HG02588 (cell line): ENCODE data around the gene KLHL33.

ENCODE experiments used
- ATAC-seq: cut with Tn5 transposase; IDR thresholded peaks from one replicate; pipeline ENCODE4 v1.9.1; 2021; ENCODE audit warnings: mild to moderate bottlenecking, moderate library complexity; ENCODE audit not compliant: unreplicated experiment

KLHL33 gene, protein sequence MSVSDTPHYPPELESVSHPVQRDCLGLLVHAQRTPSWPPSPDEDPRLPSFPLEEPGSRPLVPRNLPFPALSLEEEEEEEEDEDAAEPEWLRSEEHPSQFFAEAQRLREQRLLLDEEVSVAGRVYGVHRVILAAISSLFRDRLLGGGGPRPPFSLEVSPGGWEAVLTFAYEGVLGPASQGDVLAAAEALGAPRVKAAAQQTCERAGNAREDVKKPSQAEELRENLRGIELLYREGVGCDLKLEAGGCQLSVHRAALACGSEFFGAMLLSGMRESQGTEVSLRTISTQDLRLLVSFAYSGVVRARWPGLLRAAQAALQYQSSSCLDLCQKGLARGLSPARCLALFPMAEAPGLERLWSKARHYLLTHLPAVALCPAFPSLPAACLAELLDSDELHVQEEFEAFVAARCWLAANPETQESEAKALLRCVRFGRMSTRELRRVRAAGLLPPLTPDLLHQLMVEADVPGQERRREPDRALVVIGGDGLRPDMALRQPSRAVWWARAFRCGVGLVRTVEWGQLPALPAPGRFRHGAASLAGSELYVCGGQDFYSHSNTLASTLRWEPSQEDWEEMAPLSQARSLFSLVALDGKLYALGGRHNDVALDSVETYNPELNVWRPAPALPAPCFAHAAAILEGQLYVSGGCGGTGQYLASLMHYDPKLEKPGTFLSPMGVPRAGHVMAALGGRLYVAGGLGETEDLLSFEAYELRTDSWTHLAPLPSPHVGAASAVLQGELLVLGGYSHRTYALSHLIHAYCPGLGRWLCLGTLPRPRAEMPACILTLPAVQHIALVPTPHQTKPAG

DNA sequence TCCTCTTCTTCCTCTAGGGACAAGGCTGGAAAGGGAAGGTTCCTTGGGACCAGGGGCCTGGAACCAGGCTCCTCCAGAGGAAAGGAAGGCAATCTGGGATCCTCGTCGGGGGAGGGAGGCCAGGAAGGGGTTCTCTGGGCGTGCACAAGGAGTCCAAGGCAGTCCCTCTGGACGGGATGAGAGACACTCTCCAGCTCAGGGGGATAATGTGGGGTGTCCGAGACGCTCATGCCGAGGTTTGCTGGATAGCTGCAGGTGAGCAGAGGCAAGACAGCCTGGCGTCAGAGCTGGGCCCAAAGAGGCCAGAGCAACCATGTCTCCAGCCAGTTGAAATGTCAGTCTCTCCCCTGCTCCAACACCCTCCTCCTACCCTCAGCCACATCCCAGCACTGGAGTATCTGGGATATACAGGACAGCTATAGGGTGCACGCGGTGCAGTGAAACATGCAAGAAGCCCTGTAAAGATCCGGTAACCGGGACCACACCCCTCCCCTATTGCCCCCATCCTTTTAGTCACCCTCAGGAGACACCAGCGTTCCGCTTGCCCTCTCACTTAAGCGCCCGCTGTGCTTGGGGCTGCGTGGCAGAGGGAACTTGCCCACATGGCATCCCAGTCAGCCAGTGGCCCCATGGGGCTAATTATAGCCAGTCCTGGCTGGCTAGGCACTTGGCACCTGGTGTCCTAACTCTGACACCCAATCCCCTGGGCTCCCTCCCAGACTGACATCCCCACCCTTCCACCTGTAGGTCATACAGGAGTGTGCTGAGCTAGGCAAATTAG lies at the start of gene KLHL33:
Gene KLHL33, minus strand, starts transcription at position 585 of the 781 bp plus-strand sequence. Its CDS starts 355 bp downstream, at position 230.
- ATAC-seq = no peak

DNA sequence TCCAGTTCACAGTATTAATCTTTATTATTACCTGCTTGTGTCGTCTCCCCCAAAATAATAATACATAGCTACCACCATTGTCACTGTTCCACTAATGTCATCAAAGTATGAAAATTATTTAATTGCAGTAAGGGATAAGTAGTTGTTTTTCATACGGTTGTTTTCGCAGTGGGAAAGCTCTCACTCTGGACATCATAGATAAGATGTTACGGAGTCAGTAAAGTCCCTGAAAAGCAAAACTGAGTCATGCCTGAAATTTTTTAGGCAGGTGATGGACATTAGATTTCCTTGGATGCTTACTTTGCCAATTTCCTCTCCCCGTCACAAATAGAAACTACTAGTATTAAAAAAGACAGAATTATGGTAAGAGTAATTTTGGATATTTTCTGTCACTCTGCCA lies 46.4 kb upstream of the KLHL33 start:
- ATAC-seq = no peak

DNA sequence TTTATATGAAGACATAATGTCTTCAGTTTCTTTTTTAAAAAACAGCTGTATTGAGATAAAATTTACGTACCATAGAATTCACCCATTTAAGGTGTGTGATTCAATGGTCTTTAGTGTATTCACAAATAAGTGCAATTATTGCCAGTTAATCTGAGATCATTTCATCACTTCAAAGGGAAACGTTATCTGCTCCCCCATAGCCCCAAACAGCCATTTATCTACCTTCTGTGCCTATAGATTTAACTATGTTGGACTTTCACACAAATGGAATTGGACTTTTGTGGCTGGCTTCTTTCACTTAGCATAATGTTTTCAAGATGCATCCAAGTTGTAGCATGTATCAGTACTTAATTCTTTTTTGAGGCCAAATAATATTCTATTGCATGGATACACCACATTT lies 42.9 kb upstream of the KLHL33 start:
- ATAC-seq = no peak

DNA sequence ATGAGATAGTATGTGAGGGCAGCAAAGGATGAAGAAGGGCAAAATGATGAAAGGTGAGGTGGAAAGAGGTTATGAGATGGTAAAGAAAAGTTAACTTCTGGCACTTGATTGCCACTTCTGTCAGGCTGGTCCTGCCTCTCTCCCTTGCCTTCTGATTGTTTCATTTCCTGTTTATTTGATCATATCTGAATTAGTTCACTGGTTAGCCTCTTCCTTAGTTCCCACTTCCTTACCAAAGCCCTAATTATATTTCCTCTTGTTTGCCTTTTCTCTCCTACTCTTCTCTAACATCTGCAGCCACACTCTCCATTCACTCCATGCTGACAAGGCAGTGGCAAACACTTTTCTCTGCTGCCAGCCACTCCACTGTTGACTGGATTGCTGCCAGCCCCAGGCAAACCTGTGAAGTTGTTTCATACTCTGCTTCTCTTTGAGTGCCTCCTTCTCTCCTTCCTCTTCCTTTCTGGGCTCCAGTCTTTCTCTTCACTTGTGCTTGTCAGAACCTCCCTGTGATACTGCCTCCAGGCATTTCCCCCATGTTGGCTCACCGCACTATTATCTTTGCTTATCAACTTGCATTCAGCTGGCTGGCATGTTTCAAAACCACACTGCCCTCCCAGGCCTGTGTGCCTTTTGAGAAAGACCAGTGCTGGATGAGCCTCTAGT lies 41.4 kb upstream of the KLHL33 start:
- ATAC-seq = no peak

DNA sequence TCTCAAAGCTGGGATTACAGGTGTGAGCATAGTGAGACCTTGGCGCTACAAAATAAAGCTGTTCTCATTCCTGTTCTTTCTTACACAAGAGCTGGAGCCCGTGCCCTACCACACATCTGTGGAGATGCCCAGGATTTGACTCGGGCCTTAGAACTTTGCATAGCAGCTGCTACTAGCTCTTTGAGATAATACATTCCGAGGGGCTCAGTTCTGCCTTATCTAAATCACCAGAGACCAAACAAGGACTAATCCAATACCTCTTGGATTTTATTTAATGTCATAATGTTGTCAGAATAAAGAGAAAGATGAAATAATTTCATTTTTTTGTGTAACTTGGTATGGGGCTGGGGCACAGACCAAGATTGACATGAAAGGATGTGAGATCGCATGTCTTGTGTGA lies 40.8 kb upstream of the KLHL33 start:
- ATAC-seq = no peak

DNA sequence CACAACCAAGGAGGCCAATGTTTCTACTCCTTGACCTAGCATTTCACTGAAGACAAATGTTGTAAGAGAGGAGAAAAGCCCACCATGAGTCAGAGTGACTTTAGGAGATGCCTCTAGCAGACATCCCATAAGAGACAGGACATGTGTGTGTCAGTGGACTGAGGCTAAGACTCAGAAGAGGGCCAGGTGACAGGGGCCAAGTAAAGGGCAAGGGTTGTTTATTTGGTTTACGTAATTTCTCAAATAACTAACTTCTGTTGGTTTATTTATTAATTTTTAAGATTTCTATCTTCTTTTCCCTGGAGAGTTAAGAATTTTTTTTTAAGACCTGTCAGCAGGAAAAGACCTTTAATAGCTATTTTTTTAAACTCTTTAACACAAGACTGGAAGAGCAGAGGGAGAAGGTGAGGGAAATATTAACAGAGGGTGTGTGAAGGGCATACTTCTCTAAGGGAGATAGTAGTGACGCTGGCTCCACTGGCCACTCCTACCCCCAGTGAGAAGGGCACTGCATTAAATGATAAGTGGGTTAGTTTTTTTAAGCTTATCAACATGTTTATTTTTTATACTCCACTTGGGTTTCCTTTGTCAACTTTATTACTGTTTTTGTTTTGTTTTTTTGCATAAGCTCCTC lies 36.7 kb upstream of the KLHL33 start:
- ATAC-seq = no peak

DNA sequence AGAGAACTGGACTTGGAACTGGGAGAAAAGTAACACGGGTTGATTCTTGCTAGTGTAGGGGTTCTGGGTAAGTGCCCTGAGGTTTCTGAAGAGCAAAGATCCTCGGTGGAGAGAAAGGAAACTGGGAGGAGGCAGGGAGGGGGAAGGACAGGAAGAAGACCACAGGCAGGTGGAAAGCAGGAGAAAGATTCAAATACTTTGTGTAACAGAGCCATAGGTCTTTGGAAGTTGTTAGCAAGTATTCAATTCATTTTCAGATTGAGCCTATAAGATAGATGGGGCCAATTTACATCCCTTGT lies 34.6 kb upstream of the KLHL33 start:
- no peak for ATAC-seq

DNA sequence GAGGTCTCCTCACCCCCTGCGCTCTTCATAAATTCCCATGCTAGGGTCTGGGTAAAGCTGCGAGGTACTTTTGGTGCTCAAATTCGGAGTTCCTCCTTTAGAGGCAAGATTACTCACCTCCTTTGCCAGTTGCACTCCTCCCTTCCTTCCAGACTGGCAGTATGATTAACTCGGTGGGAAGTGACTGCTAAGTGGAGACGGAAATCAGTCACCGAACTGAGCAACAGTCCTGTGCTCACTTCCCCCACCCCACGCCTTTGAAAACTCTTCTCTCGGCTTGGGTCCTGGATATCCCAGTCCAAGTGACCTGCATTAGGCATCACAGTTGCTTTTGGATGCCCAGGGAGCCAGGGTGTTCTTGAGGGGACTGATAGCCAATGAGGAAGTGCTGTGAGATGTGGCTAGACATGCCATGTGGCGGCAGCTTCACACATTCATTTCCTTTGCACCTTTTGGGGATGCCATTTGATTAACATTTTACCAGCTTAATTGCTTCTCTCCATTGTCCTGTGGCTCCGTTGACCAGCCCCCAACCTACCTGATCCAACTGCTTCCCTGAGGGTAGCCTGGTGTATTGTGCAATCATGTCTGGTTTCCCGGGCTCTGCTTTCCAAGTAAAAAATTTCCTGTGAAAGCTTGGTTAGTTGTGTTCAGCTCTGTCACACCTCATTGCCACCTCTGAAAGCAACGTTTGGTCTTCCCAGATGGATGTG lies 34.1 kb upstream of the KLHL33 start:
- peak; percentile 36 for ATAC-seq

DNA sequence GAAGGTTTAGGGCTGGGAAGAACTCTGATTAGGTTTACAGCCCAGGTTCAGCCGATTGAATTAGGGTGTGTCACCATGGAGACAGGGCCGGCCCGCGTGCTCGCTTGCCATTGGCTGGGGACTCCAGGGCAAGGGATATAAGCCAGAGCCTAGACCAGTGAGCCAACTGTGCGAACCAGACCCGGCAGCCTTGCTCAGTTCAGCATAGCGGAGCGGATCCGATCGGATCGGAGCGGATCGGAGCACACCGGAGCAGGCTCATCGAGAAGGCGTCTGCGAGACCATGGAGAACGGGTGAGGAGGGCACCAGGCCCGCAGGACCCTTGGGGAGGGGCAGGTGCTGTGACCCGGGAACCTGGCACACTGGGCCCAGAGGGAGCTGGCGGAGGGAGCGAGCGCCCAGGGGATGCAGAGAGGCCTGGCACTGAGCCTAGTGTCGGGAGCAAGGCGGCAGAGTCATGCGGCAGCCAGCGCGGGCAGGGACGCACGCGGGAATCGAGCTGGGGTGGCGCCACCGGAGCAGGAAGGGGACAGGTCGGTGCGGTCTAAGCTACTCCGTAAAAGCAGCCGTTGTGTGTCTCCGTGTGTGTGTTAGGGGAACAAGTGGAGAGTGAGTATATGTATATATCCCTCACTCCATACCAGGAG lies 33.4 kb upstream of the KLHL33 start, which contains the start of gene PNP:
Gene PNP, plus strand, starts transcription at position 165 of the 648 bp plus-strand sequence. Its CDS starts 119 bp downstream, at position 284.
- ATAC-seq = peak; percentile 96

DNA sequence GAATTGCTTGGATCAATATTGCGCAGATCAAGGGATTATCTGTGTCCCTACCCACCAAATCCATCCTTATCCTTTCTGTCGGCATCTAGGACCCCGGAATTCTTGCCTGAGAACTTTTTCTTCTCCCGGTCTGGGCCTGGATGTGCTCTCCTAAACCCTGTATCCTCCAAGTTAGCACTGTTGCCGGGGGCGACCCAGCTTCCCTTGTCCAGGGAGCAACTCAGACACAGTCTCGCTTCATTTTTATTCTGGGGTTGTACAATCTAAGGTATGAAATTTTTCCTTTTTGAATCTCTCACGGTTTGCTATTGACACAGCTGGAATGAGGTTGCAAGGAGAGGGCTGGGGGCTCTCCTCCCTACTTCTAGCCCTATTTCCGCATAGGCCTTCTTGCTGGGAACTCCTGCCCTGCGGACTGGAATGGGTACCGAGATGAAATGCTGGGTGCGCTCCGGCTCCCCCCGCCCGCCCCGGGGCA lies 32.8 kb upstream of the KLHL33 start:
- no peak for ATAC-seq

DNA sequence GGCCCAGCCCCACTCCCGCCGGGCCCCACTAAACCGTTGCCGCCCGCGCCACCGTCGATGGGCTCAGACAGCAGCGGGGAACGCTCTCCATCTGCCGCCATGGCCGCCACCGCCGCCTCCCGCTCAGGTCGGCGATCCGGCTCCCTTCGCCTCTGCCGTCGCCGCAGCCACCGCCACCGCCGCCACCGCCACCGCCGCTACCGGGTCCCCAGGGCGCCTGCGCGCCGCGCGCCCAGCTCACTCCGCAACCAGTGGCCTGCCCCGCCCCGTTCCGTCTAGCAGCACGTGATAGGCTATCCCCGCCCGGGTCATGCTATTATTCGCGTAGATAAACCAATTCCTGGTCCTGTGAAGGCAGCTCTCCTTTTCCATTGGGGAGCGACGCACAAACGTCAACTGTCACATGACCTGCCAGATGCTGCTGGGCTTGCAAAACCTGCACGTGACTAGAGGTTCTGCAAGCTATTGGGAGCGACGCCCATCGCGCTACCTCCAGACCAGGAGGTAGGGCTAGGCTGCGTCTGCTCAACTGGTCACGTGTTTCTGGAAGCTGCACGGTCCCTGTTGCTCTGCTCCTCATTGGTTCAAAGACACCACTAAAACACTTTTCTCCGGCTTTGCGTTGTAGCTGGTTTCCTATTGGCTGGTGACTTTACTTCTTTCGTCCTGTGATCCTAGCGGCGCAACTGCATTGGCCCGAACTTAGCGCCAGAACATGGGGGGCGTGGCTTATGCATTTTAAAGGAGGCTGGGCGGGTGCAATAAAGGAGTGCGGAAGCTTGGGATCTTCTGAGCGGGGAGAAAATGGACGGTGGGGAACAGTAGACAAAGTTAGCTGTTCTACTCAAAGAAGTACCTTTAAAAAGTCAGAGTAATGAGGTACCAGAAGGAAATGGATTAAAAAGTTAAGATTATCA lies 25.5 kb upstream of the KLHL33 start, which contains the start of gene PIP4P1:
Gene PIP4P1, minus strand, starts transcription at position 210 of the 917 bp plus-strand sequence. Its CDS starts 109 bp downstream, at position 101.
- peak; percentile 91 for ATAC-seq

DNA sequence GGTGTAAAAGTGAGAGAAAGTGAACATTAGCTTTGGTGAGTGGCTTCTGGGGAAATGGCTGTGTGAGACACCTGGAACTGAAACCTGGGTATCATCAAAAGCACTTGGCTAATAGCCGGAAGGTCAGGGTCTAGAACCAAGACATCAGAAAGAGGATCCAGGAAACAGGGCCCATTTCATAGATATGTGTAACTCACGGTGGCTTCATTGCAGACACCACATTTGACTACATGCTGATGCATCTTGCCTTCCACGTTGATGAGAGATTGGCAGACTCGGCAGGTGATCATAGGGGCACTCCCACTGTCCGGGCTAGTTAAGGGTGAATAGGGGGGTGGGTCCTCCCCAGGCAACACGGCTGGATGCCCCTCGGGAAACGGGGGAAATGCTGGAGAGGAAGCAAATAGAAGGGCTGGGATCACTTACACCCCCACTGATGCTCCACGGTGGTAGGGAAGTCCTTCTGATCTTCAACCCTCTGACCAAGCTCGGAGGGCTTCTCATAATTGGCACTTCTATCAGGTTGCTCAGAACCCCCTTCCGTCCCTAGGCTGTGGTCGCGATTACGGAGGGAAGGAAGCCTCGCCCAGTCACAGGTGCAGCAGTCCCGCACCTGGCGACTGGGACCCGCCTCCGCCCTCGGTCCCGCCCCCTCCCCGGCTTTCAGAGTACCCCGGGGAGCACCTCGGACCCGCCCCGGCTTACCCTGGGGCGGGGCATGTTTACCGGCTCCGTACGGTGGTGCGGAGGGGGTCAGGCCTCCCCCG lies 24.7 kb upstream of the KLHL33 start:
- ATAC-seq = peak; percentile 12

DNA sequence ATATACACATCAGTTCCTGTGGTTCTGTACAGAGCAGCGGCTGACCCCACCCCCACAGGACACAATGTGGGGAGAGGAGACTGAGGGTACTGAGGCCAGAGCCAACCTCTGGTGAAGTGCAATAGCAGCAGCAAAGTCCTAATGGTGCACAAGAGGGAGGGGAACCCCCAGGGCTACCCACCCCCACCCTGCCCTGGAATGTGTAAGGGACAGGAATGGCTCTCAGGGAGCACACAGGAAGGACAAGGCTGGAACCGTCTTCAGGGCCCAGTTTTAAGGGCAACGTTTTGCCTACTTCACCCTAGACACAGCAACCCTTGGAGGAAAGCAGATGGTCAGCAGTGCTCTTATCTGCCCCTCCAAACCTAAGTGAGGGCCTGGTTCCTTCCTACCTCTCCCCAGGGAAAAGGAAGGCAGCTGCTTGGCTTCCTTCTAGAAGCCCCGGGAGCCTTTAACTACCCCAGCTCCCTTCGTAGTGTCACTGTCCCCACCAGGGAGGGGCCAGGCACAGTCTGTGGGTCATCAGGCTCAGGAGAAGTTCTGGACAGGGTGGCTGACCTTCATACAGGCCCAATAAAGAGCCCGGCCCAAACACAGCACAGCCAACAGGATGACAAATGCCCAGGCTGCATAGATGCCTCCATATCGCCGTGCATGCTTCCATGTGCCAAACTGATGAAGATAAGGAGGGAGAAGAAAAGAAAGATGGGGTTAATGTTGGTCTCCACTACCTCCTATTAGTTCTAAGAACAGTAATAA lies 22.2 kb upstream of the KLHL33 start:
- ATAC-seq = no peak

DNA sequence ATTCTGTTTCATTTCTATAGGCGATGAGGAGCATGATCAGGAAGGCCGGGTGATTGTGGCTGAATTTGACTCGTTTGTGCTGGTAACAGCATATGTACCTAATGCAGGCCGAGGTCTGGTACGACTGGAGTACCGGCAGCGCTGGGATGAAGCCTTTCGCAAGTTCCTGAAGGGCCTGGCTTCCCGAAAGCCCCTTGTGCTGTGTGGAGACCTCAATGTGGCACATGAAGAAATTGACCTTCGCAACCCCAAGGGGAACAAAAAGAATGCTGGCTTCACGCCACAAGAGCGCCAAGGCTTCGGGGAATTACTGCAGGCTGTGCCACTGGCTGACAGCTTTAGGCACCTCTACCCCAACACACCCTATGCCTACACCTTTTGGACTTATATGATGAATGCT lies 21.0 kb upstream of the KLHL33 start:
- no peak for ATAC-seq

DNA sequence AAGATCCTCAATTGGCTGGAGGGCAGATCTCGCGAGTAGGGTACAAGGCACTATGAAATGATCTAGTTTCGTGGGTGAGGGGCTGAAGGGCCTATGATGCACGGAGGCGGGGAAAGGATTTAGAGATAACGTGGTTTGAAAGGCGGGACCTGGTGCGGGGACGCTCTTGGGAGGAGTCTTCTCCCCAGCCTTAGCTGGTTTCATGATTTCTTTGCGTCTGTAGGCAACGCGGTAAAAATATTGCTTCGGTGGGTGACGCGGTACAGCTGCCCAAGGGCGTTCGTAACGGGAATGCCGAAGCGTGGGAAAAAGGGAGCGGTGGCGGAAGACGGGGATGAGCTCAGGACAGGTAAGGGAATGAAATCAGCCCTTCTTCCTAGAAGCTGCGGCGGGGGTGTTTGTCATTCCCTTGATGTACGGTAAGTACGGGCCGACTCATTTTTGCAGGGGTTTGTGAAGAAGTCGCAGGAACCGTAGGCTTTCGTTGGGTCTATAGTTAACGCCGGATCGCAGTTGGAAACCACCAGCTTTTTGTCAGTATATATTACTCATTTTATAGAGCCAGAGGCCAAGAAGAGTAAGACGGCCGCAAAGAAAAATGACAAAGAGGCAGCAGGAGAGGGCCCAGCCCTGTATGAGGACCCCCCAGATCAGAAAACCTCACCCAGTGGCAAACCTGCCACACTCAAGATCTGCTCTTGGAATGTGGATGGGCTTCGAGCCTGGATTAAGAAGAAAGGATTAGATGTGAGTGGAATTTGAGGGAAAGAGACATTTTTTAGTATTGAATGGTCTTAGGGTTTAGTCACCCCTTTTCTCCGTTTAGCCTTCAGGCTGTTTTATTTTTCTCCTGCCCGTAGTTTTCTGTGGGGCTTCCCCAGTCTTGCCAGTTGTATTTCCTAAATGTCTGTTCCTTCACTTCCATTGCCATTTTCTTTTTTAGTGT lies 19.7 kb upstream of the KLHL33 start:
- peak; percentile 32 for ATAC-seq
